GM12891 (cell line): ENCODE results near the gene KCNJ14.

Source experiments
- PAX5 ChIP-seq: IDR thresholded peaks from 2 replicates; pipeline ENCODE4 v1.6.1; 2011; ENCODE audit warnings: low read length, moderate library complexity, mild to moderate bottlenecking; ENCODE audit not compliant: insufficient read depth, severe bottlenecking
- POLR2A ChIP-seq: IDR thresholded peaks from 2 replicates; pipeline ENCODE4 v1.6.1; 2011; ENCODE audit warnings: low read depth, low read length, control low read depth
- POLR2AphosphoS5 ChIP-seq: IDR thresholded peaks from 2 replicates; pipeline ENCODE4 v1.6.1; 2011; ENCODE audit warnings: low read depth, low read length, control low read depth
- POU2F2 ChIP-seq: IDR thresholded peaks from 2 replicates; pipeline ENCODE4 v1.6.1; 2011; ENCODE audit warnings: low read depth, mild to moderate bottlenecking, control low read depth, low read length, moderate library complexity
- SPI1 ChIP-seq: IDR thresholded peaks from 2 replicates; pipeline ENCODE4 v1.6.1; 2011; ENCODE audit warnings: low read depth, low read length, control low read depth
- TAF1 ChIP-seq: IDR thresholded peaks from 2 replicates; pipeline ENCODE4 v1.6.1; 2011; ENCODE audit warnings: low read depth, low read length, control low read depth

DNA sequence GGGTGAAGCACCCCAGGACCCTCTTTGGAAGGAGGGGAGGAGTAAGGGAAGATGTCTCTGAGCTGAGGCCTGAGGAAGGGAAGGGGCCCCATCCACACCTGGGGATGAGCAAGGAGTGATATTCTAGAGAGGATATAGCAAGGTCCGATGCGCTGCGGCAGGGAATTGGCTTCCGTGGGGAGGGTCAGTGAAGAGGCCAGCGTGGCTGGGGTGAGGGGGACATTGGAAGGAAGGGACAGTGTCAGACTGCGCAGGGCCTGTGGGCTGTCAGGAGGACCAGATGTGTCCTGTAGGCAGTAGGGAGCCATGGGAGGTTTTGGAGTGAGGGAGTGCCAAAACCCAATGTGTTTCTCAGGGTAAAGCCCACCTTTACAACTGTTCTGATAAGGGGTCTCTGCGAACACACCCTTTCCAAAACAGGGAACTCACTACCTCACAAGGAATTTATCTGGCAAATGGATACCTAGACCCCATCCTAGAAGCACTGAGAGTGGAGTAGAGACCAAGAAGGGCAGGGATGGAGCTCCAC lies 52.6 kb downstream of the KCNJ14 start:
- TF ChIP-seq POLR2A (no peak), SPI1 (no peak), POLR2AphosphoS5 (no peak), TAF1 (no peak), PAX5 (no peak), POU2F2 (no peak)
